Measurements from ENCODE around the gene PNO1.

PNO1 gene

DNA sequence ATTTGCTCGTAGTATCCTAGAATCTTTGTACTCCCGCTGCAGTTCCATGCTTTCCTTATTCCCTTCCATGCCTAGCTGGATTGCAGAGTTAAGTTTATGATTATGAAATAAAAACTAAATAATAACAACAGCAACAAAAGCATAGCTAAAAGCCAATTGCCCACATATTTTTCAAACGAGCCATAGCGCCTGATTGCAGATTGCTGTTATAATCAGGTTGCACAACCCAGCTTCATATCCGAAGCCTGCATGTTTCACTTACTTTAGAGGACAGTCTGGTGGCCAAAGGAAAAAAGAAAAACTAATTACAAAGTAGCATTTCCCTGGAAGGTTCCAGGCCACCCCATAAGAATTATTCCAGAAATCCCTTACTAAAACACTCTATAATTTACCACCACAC is 31.9 kb upstream of the PNO1 start:
- H3K9me3 ChIP-seq = no peaks in the 10 kb centered on the region
- H3K27me3 ChIP-seq = no peaks in the 10 kb centered on the region
- TF ChIP-seq Cebpa-rat (IDR thresholded peaks at IDR 0.05) = no peak
- H3K9ac ChIP-seq = no peak overlapping the region
- peaks cover 4% of the 10 kb centered on the region; the same call in 1 of the 2 replicates for H3K36me3 ChIP-seq
- no peaks in the 10 kb centered on the region for H4K20me1 ChIP-seq
- peaks cover 32% of the 10 kb centered on the region for H3K4me1 ChIP-seq
- no peak overlapping the region for H3K4me2 ChIP-seq
- no peak overlapping the region for H3K4me3 ChIP-seq
- no peak overlapping the region for H3K27ac ChIP-seq

DNA sequence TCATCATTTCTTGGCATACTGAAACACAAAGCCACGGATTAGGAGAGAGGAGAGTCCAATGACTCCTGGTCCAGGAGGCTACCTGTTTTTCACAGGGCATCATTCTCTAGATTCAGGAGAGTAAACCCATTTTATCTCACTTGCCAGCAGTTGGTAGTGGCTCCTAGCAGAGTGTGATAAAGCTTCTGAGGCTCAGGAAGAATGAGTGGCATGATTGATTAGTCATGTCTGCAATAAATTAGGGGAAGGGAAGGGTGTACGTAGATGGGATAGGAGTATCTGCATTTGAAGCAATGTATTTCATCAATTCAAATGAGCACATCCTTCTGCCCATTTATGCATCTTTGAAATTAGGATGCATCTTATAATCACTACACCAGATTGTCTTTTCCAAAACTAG is 31.1 kb upstream of the PNO1 start:
- H4K20me1 ChIP-seq = no peaks in the 10 kb centered on the region

DNA sequence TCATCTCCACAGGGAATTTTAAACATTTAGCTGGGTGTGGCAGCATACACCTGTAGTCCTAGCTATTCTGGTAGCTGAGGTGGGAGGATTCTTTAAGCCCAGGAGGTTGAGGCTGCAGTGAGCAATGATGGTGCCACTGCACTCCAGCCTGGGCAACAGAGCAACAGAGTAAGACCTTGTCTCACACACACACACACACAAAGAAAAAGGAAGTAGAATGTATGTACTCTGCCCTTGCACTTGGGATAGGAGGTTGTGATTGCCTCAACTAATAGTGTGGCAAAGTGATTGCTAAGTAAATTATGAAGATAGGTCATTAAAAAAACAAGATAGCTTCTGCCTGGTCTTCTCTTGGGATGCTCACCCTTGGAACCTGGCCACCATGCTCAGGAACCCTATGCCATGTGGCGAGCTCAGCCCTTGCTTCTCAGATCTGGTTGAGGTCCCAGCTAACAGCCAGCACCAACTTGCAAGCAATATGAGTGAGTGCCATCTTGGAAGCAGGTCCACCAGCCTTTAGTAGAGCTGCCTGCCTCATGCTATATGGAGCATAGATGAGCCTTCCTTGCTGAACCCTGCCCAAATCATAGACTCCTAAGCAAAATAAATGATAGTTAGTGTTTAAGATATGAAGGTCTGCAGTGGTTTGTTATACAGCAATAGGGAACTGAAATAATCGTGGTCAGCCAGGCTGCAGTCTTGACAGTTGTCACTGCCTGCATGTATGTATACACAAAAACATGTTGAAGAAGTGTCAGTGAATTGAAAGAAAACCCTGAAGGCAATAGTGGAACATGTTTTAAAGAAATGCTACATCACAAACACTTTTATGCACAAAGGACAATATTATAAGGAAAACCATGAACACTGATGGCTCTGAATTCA is 30.1 kb upstream of the PNO1 start:
- Histone ChIP-seq H3K4me2 (peak overlapping the region; percentile 44), H3K36me3 (peaks cover 11% of the 10 kb centered on the region; the same call in 1 of the 2 replicates), H3K9me3 (no peaks in the 10 kb centered on the region), H3K4me3 (no peak overlapping the region), H3K9ac (no peak overlapping the region), H4K20me1 (no peaks in the 10 kb centered on the region), H3K27me3 (no peaks in the 10 kb centered on the region), H3K27ac (no peak overlapping the region), H3K4me1 (peaks cover 15% of the 10 kb centered on the region)
- TF ChIP-seq Cebpa-rat (IDR thresholded peaks at IDR 0.05) = no peak

More for the DNA sequence above, 31.1 kb upstream of the PNO1 start:
- no peak overlapping the region for H3K4me3 ChIP-seq
- no peak overlapping the region for H3K27ac ChIP-seq
- peaks cover 9% of the 10 kb centered on the region; the same call in 1 of the 2 replicates for H3K36me3 ChIP-seq
- peaks cover 24% of the 10 kb centered on the region for H3K4me1 ChIP-seq
- H3K9ac ChIP-seq = no peak overlapping the region
- no peaks in the 10 kb centered on the region for H3K9me3 ChIP-seq
- no peaks in the 10 kb centered on the region for H3K27me3 ChIP-seq
- TF ChIP-seq Cebpa-rat (IDR thresholded peaks at IDR 0.05) = no peak
- no peak overlapping the region for H3K4me2 ChIP-seq

DNA sequence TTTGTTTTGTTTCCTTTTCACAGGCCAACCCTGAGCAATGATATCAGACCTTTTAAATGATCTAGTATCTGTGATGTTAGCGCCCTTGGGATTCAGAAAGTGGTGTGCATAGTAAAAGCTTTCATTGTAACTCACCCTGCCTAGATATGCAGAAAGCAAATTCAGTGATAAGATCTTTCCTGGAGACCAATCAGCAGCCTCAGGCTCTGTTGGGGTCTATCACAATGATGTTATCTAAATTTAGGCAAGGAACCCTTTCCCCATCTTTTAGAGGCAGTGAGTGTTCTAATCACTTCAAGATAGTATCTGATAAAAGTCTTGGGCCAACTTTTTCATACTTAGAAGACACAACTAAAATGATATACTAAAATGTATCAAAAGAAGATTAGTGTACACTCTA is 23.6 kb upstream of the PNO1 start:
- no peaks in the 10 kb centered on the region for H3K27me3 ChIP-seq
- no peak overlapping the region for H3K4me3 ChIP-seq
- TF ChIP-seq Cebpa-rat (IDR thresholded peaks at IDR 0.05) = no peak
- H3K9ac ChIP-seq = no peak overlapping the region
- no peak overlapping the region for H3K27ac ChIP-seq
- no peaks in the 10 kb centered on the region for H3K4me1 ChIP-seq
- no peaks in the 10 kb centered on the region for H4K20me1 ChIP-seq
- no peaks in the 10 kb centered on the region for H3K9me3 ChIP-seq
- peaks cover 39% of the 10 kb centered on the region for H3K36me3 ChIP-seq
- no peak overlapping the region for H3K4me2 ChIP-seq

DNA sequence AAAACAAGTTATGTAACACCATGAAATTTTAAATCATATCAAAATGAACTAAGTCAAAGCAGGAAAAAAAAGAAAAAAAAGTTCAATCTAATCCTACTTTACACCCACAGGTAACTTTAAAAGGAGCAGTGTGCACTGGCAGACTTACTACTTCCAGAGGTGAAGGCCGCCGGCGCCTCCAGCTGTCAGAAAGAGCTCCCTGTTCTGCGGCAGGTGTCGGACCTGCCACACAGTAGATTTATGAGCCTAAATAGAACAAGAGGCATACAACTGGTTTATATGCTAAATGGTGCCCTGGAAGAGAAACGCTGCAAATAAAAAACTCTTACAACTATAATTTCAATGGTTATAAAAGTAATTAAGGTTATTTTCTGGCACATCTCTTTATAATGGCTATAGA is 23.1 kb upstream of the PNO1 start:
- Histone ChIP-seq H4K20me1 (no peaks in the 10 kb centered on the region), H3K9me3 (no peaks in the 10 kb centered on the region), H3K27ac (no peak overlapping the region), H3K27me3 (no peaks in the 10 kb centered on the region), H3K36me3 (peaks cover 41% of the 10 kb centered on the region), H3K4me1 (no peaks in the 10 kb centered on the region), H3K4me2 (no peak overlapping the region), H3K9ac (no peak overlapping the region), H3K4me3 (no peak overlapping the region)
- no peak for TF ChIP-seq Cebpa-rat (IDR thresholded peaks at IDR 0.05)

DNA sequence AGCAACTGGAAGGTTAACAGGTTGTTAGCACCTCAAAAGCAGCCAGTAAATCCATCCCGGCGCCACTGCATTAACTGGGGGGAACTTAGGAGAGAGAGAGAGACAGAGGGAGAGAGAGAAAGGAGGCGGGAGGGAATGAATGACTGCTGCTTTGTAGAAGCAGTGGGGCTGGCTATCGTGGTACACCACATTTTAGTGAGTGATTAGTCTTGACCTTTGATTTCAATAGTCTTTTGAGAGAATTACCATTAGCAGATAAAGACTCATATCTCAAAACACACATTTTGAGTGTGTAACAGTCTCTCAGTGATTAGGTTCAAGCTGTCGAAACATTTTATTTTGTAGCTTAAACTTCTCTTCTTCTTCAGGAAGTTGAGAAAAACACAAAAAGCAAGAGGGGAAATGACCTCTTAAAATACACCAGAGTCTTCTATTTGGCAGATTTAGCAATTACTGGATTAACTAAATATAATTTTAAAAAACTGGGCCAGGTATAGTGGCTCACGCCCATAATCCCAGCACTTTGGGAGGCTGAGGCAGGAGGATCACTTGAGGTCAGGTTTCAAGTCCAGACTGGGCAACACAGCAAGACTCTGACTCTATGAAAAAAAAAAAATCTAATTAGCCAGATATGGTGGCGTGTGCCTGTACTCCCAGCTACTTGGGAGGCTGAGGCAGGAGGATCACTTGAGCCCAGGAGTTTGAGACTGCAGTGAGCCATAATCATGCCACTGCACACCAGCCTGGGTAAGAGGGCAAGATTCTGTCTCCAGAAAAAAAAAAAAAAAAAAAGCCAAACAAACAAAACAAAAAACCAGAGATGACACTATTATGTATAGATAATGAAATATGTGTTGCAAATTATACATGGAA is 22.0 kb upstream of the PNO1 start:
- H3K9me3 ChIP-seq = no peaks in the 10 kb centered on the region
- no peaks in the 10 kb centered on the region for H4K20me1 ChIP-seq
- TF ChIP-seq Cebpa-rat (IDR thresholded peaks at IDR 0.05) = no peak
- no peak overlapping the region for H3K27ac ChIP-seq
- H3K4me3 ChIP-seq = no peak overlapping the region
- H3K4me2 ChIP-seq = no peak overlapping the region
- no peak overlapping the region for H3K9ac ChIP-seq
- no peaks in the 10 kb centered on the region for H3K4me1 ChIP-seq
- H3K36me3 ChIP-seq = peaks cover 43% of the 10 kb centered on the region
- no peaks in the 10 kb centered on the region for H3K27me3 ChIP-seq

DNA sequence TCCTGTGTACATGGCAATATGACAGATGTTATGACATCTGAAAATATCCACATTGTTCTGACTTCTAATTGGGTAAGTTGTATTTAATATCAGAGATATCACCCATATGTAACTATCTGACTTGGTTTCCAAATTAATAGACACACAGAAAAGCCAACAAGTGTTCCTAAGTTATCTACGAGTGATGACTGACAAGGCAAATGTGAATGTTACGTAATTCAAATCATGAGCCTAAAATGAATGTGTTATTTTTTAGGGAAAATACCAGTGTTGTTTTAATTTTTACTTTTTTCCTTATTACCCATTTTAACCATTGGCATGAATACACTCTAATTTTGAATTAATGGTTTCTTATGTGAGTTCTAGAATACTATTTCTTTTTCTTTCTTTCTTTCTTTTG is 15.8 kb upstream of the PNO1 start:
- H3K27me3 ChIP-seq = no peaks in the 10 kb centered on the region
- no peak overlapping the region for H3K9ac ChIP-seq
- H3K4me3 ChIP-seq = no peak overlapping the region
- TF ChIP-seq Cebpa-rat (IDR thresholded peaks at IDR 0.05) = no peak
- peaks cover 38% of the 10 kb centered on the region for H3K36me3 ChIP-seq
- no peak overlapping the region for H3K4me2 ChIP-seq
- no peak overlapping the region for H3K27ac ChIP-seq
- no peaks in the 10 kb centered on the region for H3K9me3 ChIP-seq
- no peaks in the 10 kb centered on the region for H4K20me1 ChIP-seq
- no peaks in the 10 kb centered on the region for H3K4me1 ChIP-seq

DNA sequence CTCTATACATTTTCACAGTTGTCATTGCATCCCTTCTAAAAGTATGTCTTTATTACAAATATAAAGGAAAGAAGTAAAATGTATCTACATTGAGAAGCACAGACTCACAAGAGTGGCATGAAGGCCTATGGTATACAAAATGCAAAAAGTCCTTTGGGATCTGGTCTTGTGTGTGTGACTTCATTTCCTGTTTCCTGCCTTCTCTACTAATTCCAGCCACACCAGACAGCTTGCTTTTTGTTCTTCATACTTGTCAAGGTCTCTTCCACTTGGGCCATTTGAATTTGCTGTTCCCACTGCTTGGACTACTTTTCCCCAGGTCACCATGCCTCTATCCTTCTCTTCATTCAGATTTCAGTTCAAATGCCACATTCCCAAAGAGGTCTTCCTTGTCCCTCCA is 6.7 kb upstream of the PNO1 start:
- Histone ChIP-seq H3K9ac (no peak overlapping the region), H3K27ac (no peak overlapping the region), H3K4me2 (peak overlapping the region; percentile 72), H3K27me3 (no peaks in the 10 kb centered on the region), H3K4me3 (no peak overlapping the region), H4K20me1 (no peaks in the 10 kb centered on the region), H3K9me3 (no peaks in the 10 kb centered on the region), H3K4me1 (peaks cover 44% of the 10 kb centered on the region), H3K36me3 (peaks cover 8% of the 10 kb centered on the region; the same call in 1 of the 2 replicates)
- no peak for TF ChIP-seq Cebpa-rat (IDR thresholded peaks at IDR 0.05)

DNA sequence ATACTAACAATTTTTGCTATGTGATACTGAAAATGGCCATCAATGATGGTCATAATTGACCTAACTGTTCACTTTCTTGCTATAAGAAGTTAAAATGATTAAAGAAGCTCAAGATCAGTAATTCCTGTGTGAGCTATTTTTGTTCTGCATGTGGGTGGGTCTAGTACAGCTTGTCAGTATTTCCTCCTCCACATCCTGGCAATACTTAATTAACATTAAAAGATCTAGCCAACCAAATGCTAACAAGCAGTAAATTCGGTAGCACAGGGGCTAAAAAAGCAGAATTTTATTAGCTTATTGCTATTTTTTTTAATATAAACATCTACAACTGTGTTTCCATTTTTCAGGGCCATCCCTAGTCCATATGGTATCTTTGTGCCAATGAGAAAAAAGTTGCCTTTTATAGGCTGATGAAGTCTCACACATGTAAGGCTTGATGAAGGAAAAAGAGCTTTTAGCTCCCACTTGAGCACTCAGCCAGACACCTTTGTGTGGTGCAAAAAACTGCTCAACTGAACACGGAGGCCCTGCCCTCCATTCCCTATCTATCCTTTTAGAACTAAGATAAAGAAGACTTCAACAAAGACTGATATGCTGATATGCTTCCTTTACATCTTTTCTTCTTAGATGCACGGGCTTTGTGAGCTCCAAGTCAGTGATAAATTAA is 4.9 kb upstream of the PNO1 start:
- Histone ChIP-seq H3K36me3 (peaks cover 8% of the 10 kb centered on the region; the same call in 1 of the 2 replicates), H3K4me2 (peak overlapping the region; percentile 72), H3K4me1 (peaks cover 51% of the 10 kb centered on the region), H3K27ac (no peak overlapping the region), H4K20me1 (no peaks in the 10 kb centered on the region), H3K4me3 (no peak overlapping the region), H3K27me3 (no peaks in the 10 kb centered on the region), H3K9me3 (no peaks in the 10 kb centered on the region), H3K9ac (peak overlapping the region; percentile 17; the same call in 1 of the 2 replicates)
- TF ChIP-seq Cebpa-rat (IDR thresholded peaks at IDR 0.05) = no peak

Data from BLaER1 (cell line).